Gastroesophageal sphincter (tissue), 3 donors: Measurements from ENCODE around the gene DCLK1.

Experiments used
- CTCF ChIP-seq, 4 experiments: fragments of 200-600 bp in 2 of 4; fragments of 450-650 bp in 2 of 4; sonication (generic) in 1 of 4; IDR thresholded peaks; one replicate each; pipeline ENCODE4 v1.5.1; 2017 to 2019; ENCODE audit warnings: antibody characterized with exemption in 4 of 4, mild to moderate bottlenecking in 2 of 4, moderate library complexity in 2 of 4
- POLR2A ChIP-seq, 2 donors: fragments of 450-650 bp; IDR thresholded peaks; one replicate each; pipeline ENCODE4 v1.6.1; 2017; ENCODE audit warnings: antibody characterized with exemption in 2 of 2, mild to moderate bottlenecking in 2 of 2, moderate library complexity in 1 of 2
- POLR2AphosphoS5 ChIP-seq: sonication (generic); formaldehyde crosslinking; IDR thresholded peaks from one replicate; pipeline ENCODE4 v1.6.1; 2017; ENCODE audit warnings: antibody characterized with exemption

DNA sequence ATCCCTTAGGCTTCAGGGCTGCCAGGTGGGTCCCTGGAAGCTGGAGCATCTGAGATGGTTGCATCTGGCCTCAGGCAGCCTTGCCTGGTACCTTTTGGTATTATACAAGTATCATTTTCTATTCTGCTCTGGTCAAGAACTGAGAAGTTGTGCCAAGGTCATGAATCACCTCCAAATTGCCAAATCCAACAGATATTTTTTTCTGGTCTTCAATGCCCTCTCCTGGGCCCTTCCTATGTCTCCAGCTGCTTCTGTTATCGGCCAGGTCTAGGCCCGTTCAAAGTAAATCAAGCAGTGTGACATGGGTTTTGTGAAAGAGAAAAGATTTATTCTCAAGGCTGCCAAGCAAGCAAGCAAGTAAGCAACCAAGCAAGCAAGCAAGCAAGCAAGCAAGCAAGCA, 383.6 kb downstream of the DCLK1 start:
- TF ChIP-seq CTCF (IDR thresholded peaks at IDR 0.05) (no peak), POLR2AphosphoS5 (no peak), POLR2A (IDR thresholded peaks at IDR 0.05) (no peak)
